Fibroblast of pulmonary artery (primary cell): Measurements from ENCODE around the gene STK33.
A peak's percentile ranks its signal among the peaks of the same experiment; 100 is the strongest.

ENCODE experiments used
- DNase-seq: peaks from one replicate; pipeline ENCODE4 v3.0.0-alpha.2; 2010; ENCODE audit warnings: low read depth
- H3K4me3 ChIP-seq: replicated peaks from 2 replicates; pipeline ENCODE4 v1.5.1; 2011; ENCODE audit warnings: low read depth, mild to moderate bottlenecking, control low read depth, low read length, moderate library complexity
- CTCF ChIP-seq: IDR thresholded peaks from 2 replicates; pipeline ENCODE4 v1.5.1; 2011; ENCODE audit warnings: mild to moderate bottlenecking, control low read depth, low read length, inconsistent platforms; ENCODE audit errors: missing control alignments

STK33 gene

GRCh38 chr11:8593935-8594909, at the start of gene STK33:
Gene STK33, minus strand, starts transcription at chr11:8594228. Its CDS starts 119,323 bp downstream, at chr11:8474905.
- TF ChIP-seq CTCF: no peak
- peak within 1 kb of the TSS; percentile 54 for H3K4me3 ChIP-seq
- peak; percentile 29 for DNase-seq

- no peak for TF ChIP-seq CTCF
- DNase-seq: no peak
- H3K4me3 ChIP-seq: no peak overlapping the region
Observed at GRCh38 chr11:8642196-8642841, 48.3 kb upstream of the STK33 start.

- H3K4me3 ChIP-seq: no peak overlapping the region
- TF ChIP-seq CTCF: no peak
- DNase-seq: no peak
Observed at GRCh38 chr11:8641332-8641731, 47.3 kb upstream of the STK33 start.

GRCh38 chr11:8640267-8640906, 46.4 kb upstream of the STK33 start:
- H3K4me3 ChIP-seq: no peak overlapping the region
- TF ChIP-seq CTCF: no peak
- DNase-seq: no peak

GRCh38 chr11:8639655-8640054, 45.6 kb upstream of the STK33 start:
- H3K4me3 ChIP-seq: no peak overlapping the region
- TF ChIP-seq CTCF: no peak
- no peak for DNase-seq

- H3K4me3 ChIP-seq: no peak overlapping the region
- DNase-seq: peak; percentile 50
- TF ChIP-seq CTCF: no peak
Observed at GRCh38 chr11:8638300-8638699, 44.3 kb upstream of the STK33 start.
